GM19035 (cell line): ENCODE measurements around the gene ATXN2.
"Not testable (repeated sequence)": the region's sequence is repeated elsewhere in the genome, so short reads cannot be mapped to it uniquely, and the experiment has no call there.

Source experiments
- ATAC-seq: cut with Tn5 transposase; IDR thresholded peaks from one replicate; pipeline ENCODE4 v1.9.1; 2021; ENCODE audit not compliant: unreplicated experiment

The ATXN2 gene

GRCh38 chr12:111600205-111600642 is 1.1 kb upstream of the ATXN2 start:
- ATAC-seq: no peak

- ATAC-seq: peak; percentile 65
These were observed 514 bp upstream of the ATXN2 start for GRCh38 chr12:111599453-111600204.

GRCh38 chr12:111597831-111598636 is 1.1 kb downstream of the ATXN2 start:
- ATAC-seq: peak; percentile 14

- no peak for ATAC-seq
These were observed 1.9 kb downstream of the ATXN2 start for GRCh38 chr12:111596985-111597830.

- ATAC-seq: not testable (repeated sequence)
These were observed 3.7 kb downstream of the ATXN2 start for GRCh38 chr12:111595341-111595835.

- not testable (repeated sequence) for ATAC-seq
These were observed 7.6 kb downstream of the ATXN2 start for GRCh38 chr12:111591399-111592010.

- ATAC-seq: no peak
These were observed 8.6 kb downstream of the ATXN2 start for GRCh38 chr12:111590552-111590951.

- no peak for ATAC-seq
These were observed 9.5 kb downstream of the ATXN2 start for GRCh38 chr12:111589601-111590000.

GRCh38 chr12:111588010-111588409 is 11.1 kb downstream of the ATXN2 start:
- no peak for ATAC-seq

GRCh38 chr12:111586986-111587385 is 12.1 kb downstream of the ATXN2 start:
- no peak for ATAC-seq

- ATAC-seq: no peak
These were observed 13.4 kb downstream of the ATXN2 start for GRCh38 chr12:111585690-111586089.

GRCh38 chr12:111584959-111585358 is 14.2 kb downstream of the ATXN2 start:
- no peak for ATAC-seq

GRCh38 chr12:111583506-111583905 is 15.6 kb downstream of the ATXN2 start:
- ATAC-seq: not testable (repeated sequence)

GRCh38 chr12:111582133-111582747 is 16.9 kb downstream of the ATXN2 start:
- ATAC-seq: no peak

- no peak for ATAC-seq
These were observed 17.5 kb downstream of the ATXN2 start for GRCh38 chr12:111581434-111582132.

- no peak for ATAC-seq
These were observed 18.4 kb downstream of the ATXN2 start for GRCh38 chr12:111580737-111581136.

- no peak for ATAC-seq
These were observed 19.0 kb downstream of the ATXN2 start for GRCh38 chr12:111580119-111580425.

- no peak for ATAC-seq
These were observed 20.2 kb downstream of the ATXN2 start for GRCh38 chr12:111578971-111579340.

GRCh38 chr12:111578276-111578970 is 20.7 kb downstream of the ATXN2 start:
- ATAC-seq: no peak
